Measurements from ENCODE around the gene ATP9A.

DNA sequence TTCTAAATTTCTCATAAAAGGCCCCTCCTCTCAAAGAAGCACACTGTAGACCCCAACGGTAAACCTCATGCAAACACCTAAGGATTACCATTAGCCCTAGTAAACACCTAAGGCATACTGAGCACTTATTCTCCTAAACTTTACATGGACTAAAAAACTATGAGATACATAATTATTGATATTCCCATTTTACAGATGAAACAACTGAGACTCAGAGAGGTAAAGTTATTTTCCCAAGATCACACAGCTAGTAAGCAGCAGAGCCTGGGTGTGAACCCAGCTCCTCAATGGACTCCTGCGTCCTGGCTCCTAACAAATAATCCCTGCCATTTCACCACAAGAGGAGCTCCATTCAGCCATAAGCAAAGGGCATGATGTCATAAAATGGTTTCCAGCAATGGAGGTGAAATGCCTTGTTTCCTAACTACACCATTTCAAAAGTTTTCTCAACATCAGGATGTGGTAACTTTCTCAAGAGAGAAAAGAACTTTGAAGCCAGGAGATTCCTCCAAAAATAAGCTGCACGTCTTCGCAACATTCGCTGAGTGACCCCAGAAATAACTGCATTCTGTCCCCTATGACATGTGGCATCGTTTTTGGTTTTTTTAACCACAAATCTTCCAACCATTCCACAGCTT is 4.1 kb downstream of the ATP9A start:
- TF ChIP-seq GATA2 (CRISPR knock-in tag; IDR thresholded peaks at IDR 0.05) (no peak), RAD21 (IDR thresholded peaks at IDR 0.05; ENCODE audit: low read length) (no peak), EZH2phosphoT487 (IDR thresholded peaks at IDR 0.05; ENCODE audit: borderline replicate concordance, low read depth) (no peak), GABPA (IDR thresholded peaks at IDR 0.05; ENCODE audit: low read depth) (no peak), FOXM1 (IDR thresholded peaks at IDR 0.05; ENCODE audit: low read depth) (no peak), TEAD4 (IDR thresholded peaks at IDR 0.05; ENCODE audit: borderline replicate concordance, insufficient read depth) (no peak), MAX (IDR thresholded peaks at IDR 0.05; ENCODE audit: low read depth) (no peak), POLR2AphosphoS5 (IDR thresholded peaks at IDR 0.05; ENCODE audit: low read depth, low read length) (no peak), ZBTB33 (IDR thresholded peaks at IDR 0.05; ENCODE audit: borderline replicate concordance, low read depth) (no peak), EP300 (IDR thresholded peaks at IDR 0.05; ENCODE audit: borderline replicate concordance in 1 of 2, low read depth in 1 of 2, low read length in 1 of 2) (no peak)
- TF ChIP-seq, protein P1, sequence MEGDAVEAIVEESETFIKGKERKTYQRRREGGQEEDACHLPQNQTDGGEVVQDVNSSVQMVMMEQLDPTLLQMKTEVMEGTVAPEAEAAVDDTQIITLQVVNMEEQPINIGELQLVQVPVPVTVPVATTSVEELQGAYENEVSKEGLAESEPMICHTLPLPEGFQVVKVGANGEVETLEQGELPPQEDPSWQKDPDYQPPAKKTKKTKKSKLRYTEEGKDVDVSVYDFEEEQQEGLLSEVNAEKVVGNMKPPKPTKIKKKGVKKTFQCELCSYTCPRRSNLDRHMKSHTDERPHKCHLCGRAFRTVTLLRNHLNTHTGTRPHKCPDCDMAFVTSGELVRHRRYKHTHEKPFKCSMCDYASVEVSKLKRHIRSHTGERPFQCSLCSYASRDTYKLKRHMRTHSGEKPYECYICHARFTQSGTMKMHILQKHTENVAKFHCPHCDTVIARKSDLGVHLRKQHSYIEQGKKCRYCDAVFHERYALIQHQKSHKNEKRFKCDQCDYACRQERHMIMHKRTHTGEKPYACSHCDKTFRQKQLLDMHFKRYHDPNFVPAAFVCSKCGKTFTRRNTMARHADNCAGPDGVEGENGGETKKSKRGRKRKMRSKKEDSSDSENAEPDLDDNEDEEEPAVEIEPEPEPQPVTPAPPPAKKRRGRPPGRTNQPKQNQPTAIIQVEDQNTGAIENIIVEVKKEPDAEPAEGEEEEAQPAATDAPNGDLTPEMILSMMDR (IDR thresholded peaks at IDR 0.05), result no peak
- TF ChIP-seq, protein P2, sequence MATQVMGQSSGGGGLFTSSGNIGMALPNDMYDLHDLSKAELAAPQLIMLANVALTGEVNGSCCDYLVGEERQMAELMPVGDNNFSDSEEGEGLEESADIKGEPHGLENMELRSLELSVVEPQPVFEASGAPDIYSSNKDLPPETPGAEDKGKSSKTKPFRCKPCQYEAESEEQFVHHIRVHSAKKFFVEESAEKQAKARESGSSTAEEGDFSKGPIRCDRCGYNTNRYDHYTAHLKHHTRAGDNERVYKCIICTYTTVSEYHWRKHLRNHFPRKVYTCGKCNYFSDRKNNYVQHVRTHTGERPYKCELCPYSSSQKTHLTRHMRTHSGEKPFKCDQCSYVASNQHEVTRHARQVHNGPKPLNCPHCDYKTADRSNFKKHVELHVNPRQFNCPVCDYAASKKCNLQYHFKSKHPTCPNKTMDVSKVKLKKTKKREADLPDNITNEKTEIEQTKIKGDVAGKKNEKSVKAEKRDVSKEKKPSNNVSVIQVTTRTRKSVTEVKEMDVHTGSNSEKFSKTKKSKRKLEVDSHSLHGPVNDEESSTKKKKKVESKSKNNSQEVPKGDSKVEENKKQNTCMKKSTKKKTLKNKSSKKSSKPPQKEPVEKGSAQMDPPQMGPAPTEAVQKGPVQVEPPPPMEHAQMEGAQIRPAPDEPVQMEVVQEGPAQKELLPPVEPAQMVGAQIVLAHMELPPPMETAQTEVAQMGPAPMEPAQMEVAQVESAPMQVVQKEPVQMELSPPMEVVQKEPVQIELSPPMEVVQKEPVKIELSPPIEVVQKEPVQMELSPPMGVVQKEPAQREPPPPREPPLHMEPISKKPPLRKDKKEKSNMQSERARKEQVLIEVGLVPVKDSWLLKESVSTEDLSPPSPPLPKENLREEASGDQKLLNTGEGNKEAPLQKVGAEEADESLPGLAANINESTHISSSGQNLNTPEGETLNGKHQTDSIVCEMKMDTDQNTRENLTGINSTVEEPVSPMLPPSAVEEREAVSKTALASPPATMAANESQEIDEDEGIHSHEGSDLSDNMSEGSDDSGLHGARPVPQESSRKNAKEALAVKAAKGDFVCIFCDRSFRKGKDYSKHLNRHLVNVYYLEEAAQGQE (IDR thresholded peaks at IDR 0.05; ENCODE audit: low read depth, low read length), result no peak
- TF ChIP-seq, protein P3, sequence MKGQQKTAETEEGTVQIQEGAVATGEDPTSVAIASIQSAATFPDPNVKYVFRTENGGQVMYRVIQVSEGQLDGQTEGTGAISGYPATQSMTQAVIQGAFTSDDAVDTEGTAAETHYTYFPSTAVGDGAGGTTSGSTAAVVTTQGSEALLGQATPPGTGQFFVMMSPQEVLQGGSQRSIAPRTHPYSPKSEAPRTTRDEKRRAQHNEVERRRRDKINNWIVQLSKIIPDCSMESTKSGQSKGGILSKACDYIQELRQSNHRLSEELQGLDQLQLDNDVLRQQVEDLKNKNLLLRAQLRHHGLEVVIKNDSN (IDR thresholded peaks at IDR 0.05; ENCODE audit: borderline replicate concordance, low read depth), result no peak
